GM19099 (cell line): Measurements from ENCODE around the gene CRADD.

Source experiments
- POLR2A ChIP-seq: IDR thresholded peaks from 3 replicates; pipeline ENCODE4 v1.6.1; 2011; ENCODE audit warnings: low read depth; ENCODE audit not compliant: insufficient read length; ENCODE audit errors: extremely low read depth

CRADD gene

DNA sequence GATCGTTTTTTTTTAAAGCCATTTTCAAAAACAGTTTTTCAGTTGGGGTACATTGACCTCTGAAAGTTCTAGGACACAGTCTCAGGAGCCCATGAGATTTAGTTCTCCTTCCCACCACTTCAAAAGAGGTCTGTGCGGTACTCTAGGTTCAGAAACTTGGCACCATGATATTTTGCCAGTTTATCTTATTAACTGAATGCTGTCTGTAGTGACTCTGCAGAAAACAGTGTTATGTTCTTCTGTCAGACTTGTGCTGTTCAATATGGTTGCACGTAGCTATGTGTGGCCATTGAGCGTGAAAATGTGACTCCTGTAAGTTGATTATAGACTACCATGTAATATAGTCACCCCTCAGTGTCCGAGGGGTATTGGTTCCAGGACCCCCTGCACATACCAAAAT is 35.9 kb downstream of the CRADD start:
- TF ChIP-seq POLR2A = no peak

GRCh38 chr12:93713800-93714199 is 36.6 kb downstream of the CRADD start:
- TF ChIP-seq POLR2A = no peak

- no peak for TF ChIP-seq POLR2A
Measured at GRCh38 chr12:93714382-93714781, 37.2 kb downstream of the CRADD start.

DNA sequence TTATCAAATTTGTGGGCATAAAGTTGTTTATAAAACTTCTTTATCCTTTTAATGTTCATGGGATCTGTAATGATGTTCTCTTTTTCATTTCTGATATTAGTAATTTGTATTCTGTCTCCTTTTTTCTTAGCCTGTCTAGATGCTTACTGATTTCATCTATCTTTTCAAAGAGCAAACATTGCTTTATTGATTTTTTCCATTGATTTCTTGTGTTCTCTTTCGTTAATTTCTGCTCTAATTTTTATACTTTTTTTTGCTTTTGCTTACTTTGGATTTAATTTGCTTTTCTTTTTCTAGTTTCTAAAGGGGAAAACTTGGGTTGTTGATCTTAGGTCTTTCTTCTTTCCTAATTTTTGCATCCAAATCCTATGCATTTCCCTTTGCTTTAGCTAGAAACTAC is 42.5 kb downstream of the CRADD start:
- no peak for TF ChIP-seq POLR2A

DNA sequence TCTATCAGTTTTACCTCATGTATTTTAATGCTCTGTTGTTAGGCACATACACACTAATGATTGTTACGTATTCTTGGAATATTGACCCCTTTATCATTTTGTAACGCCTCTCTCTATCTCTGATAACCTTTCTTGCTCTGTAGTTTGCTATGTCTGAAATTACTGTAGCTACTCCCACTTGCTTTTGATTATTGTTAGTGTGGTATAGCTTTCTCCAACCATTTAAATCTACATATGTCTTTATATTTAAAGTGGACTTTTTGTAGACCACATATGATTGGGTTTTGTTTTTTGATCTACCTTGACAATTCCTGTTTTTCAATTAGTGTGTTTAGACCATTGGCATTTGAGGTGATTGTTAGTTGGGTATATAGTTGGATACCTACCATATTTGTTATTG is 43.4 kb downstream of the CRADD start:
- no peak for TF ChIP-seq POLR2A

GRCh38 chr12:93722179-93722578 is 45.0 kb downstream of the CRADD start:
- TF ChIP-seq POLR2A = no peak

DNA sequence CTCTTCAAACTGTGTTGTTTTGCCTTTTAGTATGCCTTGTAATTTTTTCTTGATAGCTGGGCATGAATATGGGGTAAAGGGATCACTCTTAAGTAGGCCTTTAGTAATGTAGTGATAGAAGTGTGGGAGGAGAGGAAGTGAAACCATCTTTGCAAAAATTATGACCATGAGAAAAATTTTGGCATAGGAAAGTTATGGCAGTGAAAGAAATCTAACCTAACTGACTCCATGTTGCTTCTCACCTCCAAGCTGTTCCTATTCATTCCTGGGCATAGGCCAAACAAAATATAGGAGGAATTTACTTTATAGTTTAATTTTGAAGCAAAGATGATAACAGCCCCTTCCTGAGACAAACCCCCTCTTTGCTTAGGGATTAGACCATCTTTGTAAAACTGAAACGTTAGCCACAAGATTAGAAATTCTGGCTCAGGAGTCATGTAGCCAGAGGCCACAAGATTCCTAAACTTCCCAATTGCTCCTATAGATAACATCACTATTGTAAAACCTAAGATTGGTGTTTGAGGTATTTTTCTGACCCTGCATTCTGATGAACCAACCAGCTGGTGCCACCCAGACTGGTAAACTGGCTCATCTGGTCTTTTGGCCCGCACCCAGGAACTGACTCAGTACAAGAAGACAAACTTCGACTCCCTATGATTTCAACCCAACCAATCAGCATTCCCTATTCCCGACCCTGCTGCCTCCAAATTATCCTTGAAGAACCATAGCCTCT is 45.8 kb downstream of the CRADD start:
- TF ChIP-seq POLR2A = no peak

GRCh38 chr12:93723568-93723930 is 46.4 kb downstream of the CRADD start:
- no peak for TF ChIP-seq POLR2A

DNA sequence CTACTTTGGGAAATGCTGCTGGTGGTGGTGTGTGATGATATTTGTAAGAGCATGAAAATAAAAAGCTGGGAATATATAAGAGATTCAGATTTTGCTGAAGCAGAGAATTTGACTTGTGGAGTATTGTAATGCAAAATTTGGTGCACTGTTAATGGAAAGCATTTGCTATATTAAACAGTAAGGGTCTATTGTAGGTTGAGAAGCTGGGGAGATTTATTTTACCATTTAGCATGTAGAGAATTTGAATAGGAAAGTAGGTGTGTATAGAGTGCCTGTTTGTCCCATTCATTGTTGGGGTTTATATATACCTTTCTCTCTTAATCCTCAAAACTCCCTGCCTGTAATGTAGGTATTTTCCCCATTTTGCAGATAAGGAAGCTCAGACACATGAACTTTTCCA is 48.4 kb downstream of the CRADD start:
- no peak for TF ChIP-seq POLR2A

DNA sequence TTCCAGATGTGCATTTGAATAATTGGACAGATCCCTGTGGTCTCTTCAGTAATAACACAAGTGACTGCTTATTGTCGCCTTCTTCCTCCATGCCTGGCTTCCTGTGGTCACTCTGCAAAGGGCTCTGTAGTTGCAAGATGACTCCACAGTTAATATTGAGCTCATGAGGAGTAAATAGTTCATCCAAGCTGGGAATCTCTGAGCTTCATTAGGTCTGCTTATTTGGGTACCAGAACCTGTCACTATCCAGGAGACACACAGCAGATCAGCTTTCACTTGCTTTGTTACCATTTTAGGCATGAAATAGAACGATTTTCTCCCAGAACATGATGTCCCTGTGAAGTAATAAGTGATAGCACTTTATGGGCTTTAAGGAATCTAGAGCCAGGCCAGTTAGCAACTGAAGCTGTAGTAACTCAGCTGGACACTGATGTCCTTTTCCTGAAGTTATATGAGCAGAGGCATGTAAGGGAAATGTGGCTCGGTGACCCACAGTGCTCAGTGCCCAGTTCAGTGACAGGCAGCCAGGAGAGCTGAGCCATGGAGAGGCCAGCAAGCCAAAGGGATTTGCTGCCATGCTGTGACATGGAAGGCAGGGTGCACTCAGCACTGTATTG is 50.1 kb downstream of the CRADD start:
- TF ChIP-seq POLR2A = no peak

DNA sequence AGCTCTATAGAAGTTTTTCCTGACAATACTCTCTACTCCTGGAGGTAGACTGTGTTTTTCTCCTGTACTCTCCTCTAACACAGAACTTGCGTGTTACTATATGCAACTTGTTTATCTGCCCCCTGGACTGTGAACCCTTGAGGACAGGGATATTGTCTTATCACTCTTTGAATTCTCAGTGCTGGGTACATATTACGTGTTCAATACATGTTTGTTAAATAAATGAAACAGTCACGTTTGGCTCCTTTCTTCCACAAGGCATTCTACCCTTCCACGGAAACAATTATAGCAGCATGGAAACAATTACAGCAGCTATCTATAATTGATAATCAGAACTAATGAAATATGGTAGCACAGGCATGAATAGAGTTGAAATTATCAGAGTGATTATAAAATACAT is 50.7 kb downstream of the CRADD start:
- TF ChIP-seq POLR2A = no peak

GRCh38 chr12:93729934-93730333 is 52.8 kb downstream of the CRADD start:
- no peak for TF ChIP-seq POLR2A

GRCh38 chr12:93733358-93733757 is 56.2 kb downstream of the CRADD start:
- no peak for TF ChIP-seq POLR2A

DNA sequence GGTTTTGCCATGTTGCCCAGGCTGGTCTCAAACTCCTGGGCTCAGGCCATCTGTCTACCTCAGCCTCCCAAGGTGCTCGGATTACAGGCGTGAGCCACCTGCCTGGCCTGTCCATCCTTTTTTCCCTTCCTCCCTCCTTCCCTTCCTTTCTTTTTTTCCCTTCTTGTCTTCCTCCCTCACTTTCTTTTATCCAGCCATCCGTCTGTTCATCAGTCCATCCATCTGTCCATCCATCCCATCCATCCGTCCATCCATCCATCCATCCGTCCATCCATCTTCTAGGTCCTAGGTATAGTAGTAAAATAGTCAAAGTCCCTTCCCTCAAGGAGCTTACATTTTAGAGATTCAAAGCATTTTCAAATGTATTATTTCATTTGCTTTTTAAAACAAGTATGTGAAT is 56.8 kb downstream of the CRADD start:
- no peak for TF ChIP-seq POLR2A

- no peak for TF ChIP-seq POLR2A
Measured at GRCh38 chr12:93734784-93735183, 57.6 kb downstream of the CRADD start.

GRCh38 chr12:93736640-93737178 is 59.5 kb downstream of the CRADD start:
- no peak for TF ChIP-seq POLR2A
